ENCODE data around the gene SKOR1. TPM values are rescaled to one million over a fixed set of nuclear protein-coding genes. Genes with fewer than 3 reads are reported as not detected.

The SKOR1 gene
- total and polyA plus RNA-seq, 2 of the 13 experiments (the other 11 are each of a cell fraction or from before 2014, with no cell fraction given) = 0.09 to 0.11 TPM

GRCh38 chr15:67801926-67802914, 23.1 kb upstream of the SKOR1 start:
- DNase-seq (ENCODE audit: low spot score) (no peak), ATAC-seq (no peak), FAIRE-seq (no peak)
- H2AFZ ChIP-seq (ENCODE audit: low read length) = no peak overlapping the region
- intact Hi-C loops (cut with micrococcal nuclease; ENCODE audit: unreplicated experiment) = no loop called here
- ChIA-PET CTCF (ENCODE audit: low intra/inter-chr PET ratio, low total read pairs) (no interaction called here), POLR2A (no interaction called here)
- no peaks in the 10 kb centered on the region for H3K36me3 ChIP-seq (replicated peaks in 1 of 2; ENCODE audit: control insufficient read depth in 1 of 2, insufficient read depth in 2 of 2, low read length in 2 of 2)
- 86% methylated on average over 15 of the region's 19 CpGs for WGBS (ENCODE audit: low lambda C conversion rate)
- H3K27me3 ChIP-seq (ENCODE audit: control insufficient read depth in 1 of 2, insufficient read depth in 2 of 2, low read length in 2 of 2) = no peaks in the 10 kb centered on the region
- H3K4me1 ChIP-seq (ENCODE audit: insufficient read depth, low read length) = peaks cover 9% of the 10 kb centered on the region
- no peak overlapping the region for H3K27ac ChIP-seq (ENCODE audit: extremely low read length, insufficient read depth, low read length)
- no peak overlapping the region for H3K4me3 ChIP-seq (replicated peaks in 1 of 3; ENCODE audit: insufficient read depth in 1 of 3, low read depth in 2 of 3, low read length in 3 of 3)
- no peak overlapping the region for H3K4me2 ChIP-seq (ENCODE audit: low read depth, low read length)
- no peaks in the 10 kb centered on the region for H4K20me1 ChIP-seq (ENCODE audit: insufficient read depth, low read length)
- H3K79me2 ChIP-seq (ENCODE audit: insufficient read depth, low read length) = no peaks in the 10 kb centered on the region
- no peak overlapping the region for H3K9ac ChIP-seq (ENCODE audit: insufficient read depth, low read depth, low read length)
- no TSS peak for BruUV-seq (replicated peaks)
- in situ Hi-C loops (cut with HindIII; ENCODE audit: extremely low pct_ligation_motif_present, low pct_unique_long_range_greater_than_20kb) = no loop called here
- no peaks in the 10 kb centered on the region for H3K9me3 ChIP-seq (ENCODE audit: low read length)
- TF ChIP-seq MED13 (CRISPR knock-in tag; IDR thresholded peaks at IDR 0.05) (no peak), SIX4 (CRISPR knock-in tag; IDR thresholded peaks at IDR 0.05) (no peak), MZF1 (CRISPR knock-in tag; IDR thresholded peaks at IDR 0.05; ENCODE audit: borderline replicate concordance) (no peak), MIER3 (CRISPR knock-in tag; IDR thresholded peaks at IDR 0.05; ENCODE audit: borderline replicate concordance) (no peak), U2AF1 (optimal IDR thresholded peaks at IDR 0.05; ENCODE audit: low read depth, low read length) (no peak), CAMTA2 (CRISPR knock-in tag; IDR thresholded peaks at IDR 0.05; ENCODE audit: borderline replicate concordance) (no peak), U2AF2 (IDR thresholded peaks at IDR 0.05; ENCODE audit: low read depth, low read length) (no peak), ZNF10 (CRISPR knock-in tag; IDR thresholded peaks at IDR 0.05; ENCODE audit: borderline replicate concordance, low read depth) (no peak), ZNF546 (CRISPR knock-in tag; conservative IDR thresholded peaks at IDR 0.05) (no peak), ZNF264 (CRISPR knock-in tag; IDR thresholded peaks at IDR 0.05) (no peak), ZNF737 (CRISPR knock-in tag; IDR thresholded peaks at IDR 0.05; ENCODE audit: borderline replicate concordance) (no peak), ATM (IDR thresholded peaks at IDR 0.05; ENCODE audit: borderline replicate concordance) (no peak), MNT (IDR thresholded peaks at IDR 0.05) (no peak), GABPB1 (CRISPR knock-in tag; IDR thresholded peaks at IDR 0.05) (no peak), NFIC (IDR thresholded peaks at IDR 0.05; ENCODE audit: low read length) (no peak), ZNF230 (CRISPR knock-in tag; IDR thresholded peaks at IDR 0.05) (no peak), ZNF557 (CRISPR knock-in tag; IDR thresholded peaks at IDR 0.05) (no peak)
- TF ChIP-seq, protein P1, sequence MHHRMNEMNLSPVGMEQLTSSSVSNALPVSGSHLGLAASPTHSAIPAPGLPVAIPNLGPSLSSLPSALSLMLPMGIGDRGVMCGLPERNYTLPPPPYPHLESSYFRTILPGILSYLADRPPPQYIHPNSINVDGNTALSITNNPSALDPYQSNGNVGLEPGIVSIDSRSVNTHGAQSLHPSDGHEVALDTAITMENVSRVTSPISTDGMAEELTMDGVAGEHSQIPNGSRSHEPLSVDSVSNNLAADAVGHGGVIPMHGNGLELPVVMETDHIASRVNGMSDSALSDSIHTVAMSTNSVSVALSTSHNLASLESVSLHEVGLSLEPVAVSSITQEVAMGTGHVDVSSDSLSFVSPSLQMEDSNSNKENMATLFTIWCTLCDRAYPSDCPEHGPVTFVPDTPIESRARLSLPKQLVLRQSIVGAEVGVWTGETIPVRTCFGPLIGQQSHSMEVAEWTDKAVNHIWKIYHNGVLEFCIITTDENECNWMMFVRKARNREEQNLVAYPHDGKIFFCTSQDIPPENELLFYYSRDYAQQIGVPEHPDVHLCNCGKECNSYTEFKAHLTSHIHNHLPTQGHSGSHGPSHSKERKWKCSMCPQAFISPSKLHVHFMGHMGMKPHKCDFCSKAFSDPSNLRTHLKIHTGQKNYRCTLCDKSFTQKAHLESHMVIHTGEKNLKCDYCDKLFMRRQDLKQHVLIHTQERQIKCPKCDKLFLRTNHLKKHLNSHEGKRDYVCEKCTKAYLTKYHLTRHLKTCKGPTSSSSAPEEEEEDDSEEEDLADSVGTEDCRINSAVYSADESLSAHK (CRISPR knock-in tag; IDR thresholded peaks at IDR 0.05; ENCODE audit: borderline replicate concordance) = no peak

Data from HepG2 (cell line).